Common myeloid progenitor, CD34-positive (primary cell): ENCODE measurements around the gene TENT5C.

Experiments
- CTCF ChIA-PET: fragments of 350-600 bp; sonication (Branson Sonifier 250); formaldehyde crosslinking; loops from one replicate; lab custom pipeline; 2021; ENCODE audit warnings: antibody characterized with exemption; lab: Charles Lee
- POLR2A ChIA-PET: fragments of 350-600 bp; sonication (Branson Sonifier 250); formaldehyde crosslinking; loops from one replicate; lab custom pipeline; 2021; ENCODE audit warnings: antibody characterized with exemption; lab: Charles Lee
- DNase-seq, 3 donors: peaks; one replicate each; pipeline versions ENCODE4 v3.0.0 to v3.0.0-alpha.2; 2013
- H3K27ac ChIP-seq, 2 experiments: 1 replicate in 1 of 2; 2 replicates in 1 of 2; pipeline ENCODE4 v1.7.0; 2013; ENCODE audit warnings: inconsistent platforms in 2 of 2, low read length in 2 of 2, mild to moderate bottlenecking in 2 of 2, low read depth in 1 of 2, moderate library complexity in 1 of 2; ENCODE audit not compliant: severe bottlenecking in 2 of 2, insufficient read depth in 1 of 2, poor library complexity in 1 of 2
- H3K27me3 ChIP-seq, 5 experiments: replicated peaks in 2 of 5; 1 replicate in 3 of 5; 2 replicates in 2 of 5; pipeline versions ENCODE4 v1.6.1 to v1.7.0; 2013; ENCODE audit warnings: low read length in 4 of 5, mild to moderate bottlenecking in 2 of 5, moderate library complexity in 2 of 5, inconsistent platforms in 1 of 5; ENCODE audit not compliant: insufficient read depth in 5 of 5, control insufficient read depth in 4 of 5
- H3K36me3 ChIP-seq, 4 experiments: 1 replicate in 2 of 4; 2 replicates in 2 of 4; pipeline versions ENCODE4 v1.6.1 to v1.7.0; 2013; ENCODE audit warnings: low read length in 3 of 4, control low read depth in 1 of 4, mild to moderate bottlenecking in 1 of 4; ENCODE audit not compliant: control insufficient read depth in 4 of 4, insufficient read depth in 4 of 4
- H3K4me1 ChIP-seq, 4 experiments: 1 replicate in 3 of 4; 2 replicates in 1 of 4; pipeline versions ENCODE4 v1.6.1 to v1.7.1; 2013; ENCODE audit warnings: low read length in 3 of 4, mild to moderate bottlenecking in 3 of 4, control low read depth in 1 of 4, inconsistent platforms in 1 of 4, moderate library complexity in 1 of 4; ENCODE audit not compliant: control insufficient read depth in 4 of 4, insufficient read depth in 4 of 4; ENCODE audit errors: control extremely low read depth in 1 of 4
- H3K4me3 ChIP-seq, 7 experiments: 1 replicate in 4 of 7; 2 replicates in 3 of 7; pipeline versions ENCODE4 v1.5.1 to v1.7.0; 2013; ENCODE audit warnings: mild to moderate bottlenecking in 7 of 7, low read length in 6 of 7, moderate library complexity in 6 of 7, inconsistent platforms in 2 of 7, low read depth in 2 of 7, control low read depth in 1 of 7; ENCODE audit not compliant: insufficient read depth in 4 of 7, control insufficient read depth in 1 of 7; ENCODE audit errors: extremely low read depth in 1 of 7
- H3K9me3 ChIP-seq, 5 experiments: 1 replicate in 4 of 5; 2 replicates in 1 of 5; pipeline versions ENCODE4 v1.6.1 to v1.7.1; 2013; ENCODE audit warnings: low read length in 4 of 5, mild to moderate bottlenecking in 2 of 5, inconsistent platforms in 1 of 5, low read depth in 1 of 5, moderate library complexity in 1 of 5; ENCODE audit not compliant: control insufficient read depth in 4 of 5, insufficient read depth in 2 of 5; ENCODE audit errors: control extremely low read depth in 1 of 5
- WGBS: methylation state at CpG from one replicate; pipeline ENCODE4 v1.1.5; 2013; ENCODE audit not compliant: insufficient coverage; 5-methylcytosine and 5-hydroxymethylcytosine counted together

The TENT5C gene

DNA sequence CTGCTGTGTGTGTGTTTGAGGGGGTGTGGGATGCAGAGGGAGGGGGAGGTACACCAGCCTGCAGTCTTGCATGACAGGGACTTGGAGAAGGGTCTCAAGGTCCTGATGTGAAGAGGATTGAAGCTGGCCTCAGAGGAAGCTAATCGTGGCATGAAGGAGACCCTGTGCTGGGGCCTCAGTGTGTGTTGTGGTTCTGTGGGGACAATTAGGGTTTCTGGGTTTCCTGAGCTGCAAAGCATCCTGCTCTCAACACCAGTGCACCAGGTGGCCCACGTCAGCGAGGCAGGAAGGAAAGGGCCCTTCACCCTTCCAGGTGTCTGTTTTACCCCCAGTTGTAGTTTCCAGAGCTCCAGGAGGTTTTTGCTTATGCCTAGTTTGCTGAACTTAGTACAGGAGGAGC lies 52.8 kb downstream of the TENT5C start:
- H3K4me3 ChIP-seq, result no peak overlapping the region
- H3K36me3 ChIP-seq, result no peaks in the 10 kb centered on the region
- ChIA-PET POLR2A (interaction anchor here (1.2 kb wide), 1 partner anchor 52 kb away, joined by 4 read pairs; the partner anchor contains the start of gene TENT5C), CTCF (interaction anchor here (1.0 to 1.9 kb wide), 3 partner anchors 10 to 49 kb away, joined by 3 to 6 read pairs (median 4); no protein-coding TSS in a partner anchor)
- peak in 2 of 3 donors; percentile 51 to 63 for DNase-seq
- 10% methylated on average over 3 of the region's 3 CpGs for WGBS
- no peak overlapping the region for H3K27ac ChIP-seq
- H3K9me3 ChIP-seq, result peaks cover 0 to 4% (median 2%) of the 10 kb centered on the region in 5 experiments
- peaks cover 0 to 64% (median 18%) of the 10 kb centered on the region in 4 experiments for H3K4me1 ChIP-seq
- peaks cover 0 to 20% (median 6%) of the 10 kb centered on the region in 5 experiments for H3K27me3 ChIP-seq

DNA sequence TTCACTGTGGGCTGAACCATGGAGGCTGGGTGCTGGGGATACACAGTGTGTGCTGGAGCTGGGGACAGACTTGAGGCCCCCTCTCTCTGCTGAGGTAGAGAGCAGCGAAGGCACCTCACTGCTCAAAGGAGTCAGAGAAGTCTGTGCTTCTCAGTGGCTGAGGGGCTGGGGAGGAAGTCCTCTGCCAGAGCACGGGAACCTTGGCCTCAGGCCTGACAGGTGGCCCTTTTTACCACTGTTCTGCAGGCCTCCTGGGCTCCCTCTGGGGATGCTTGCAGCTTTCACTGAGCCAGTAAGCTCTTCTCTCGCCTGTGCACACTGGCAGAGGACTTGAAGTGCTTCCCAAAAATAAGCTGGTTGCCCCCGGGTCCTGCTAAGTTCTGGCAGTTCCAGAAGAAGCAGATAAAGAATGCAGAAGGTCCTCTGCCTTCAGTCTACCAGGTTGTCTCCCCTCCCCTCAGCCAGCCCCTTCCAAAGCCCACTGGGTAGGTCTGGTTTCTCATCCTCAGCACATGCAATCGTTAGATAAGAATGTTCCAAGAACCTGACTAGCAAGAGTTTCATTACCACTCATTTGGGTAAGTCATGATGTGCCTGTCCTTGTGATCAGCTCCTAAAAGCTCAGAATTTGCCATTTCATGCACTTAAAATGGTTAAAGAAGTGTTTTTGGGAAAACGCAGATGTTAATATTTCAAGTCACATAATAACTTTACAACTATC lies 53.9 kb downstream of the TENT5C start:
- DNase-seq, result peak in 2 of 3 donors; percentile 48 to 66
- H3K36me3 ChIP-seq, result no peaks in the 10 kb centered on the region
- H3K27me3 ChIP-seq, result peaks cover 0 to 20% (median 6%) of the 10 kb centered on the region in 5 experiments
- H3K27ac ChIP-seq, result no peak overlapping the region
- ChIA-PET CTCF (interaction anchor here (0.9 to 1.6 kb wide), 3 partner anchors 11 to 47 kb away, joined by 3 to 4 read pairs (median 3); no protein-coding TSS in a partner anchor), POLR2A (no interaction called here)
- H3K9me3 ChIP-seq, result peaks cover 0 to 6% (median 2%) of the 10 kb centered on the region in 5 experiments
- H3K4me1 ChIP-seq, result peaks cover 0 to 63% (median 9%) of the 10 kb centered on the region in 4 experiments
- WGBS, result 30% methylated on average over 2 of the region's 6 CpGs
- H3K4me3 ChIP-seq, result no peak overlapping the region

DNA sequence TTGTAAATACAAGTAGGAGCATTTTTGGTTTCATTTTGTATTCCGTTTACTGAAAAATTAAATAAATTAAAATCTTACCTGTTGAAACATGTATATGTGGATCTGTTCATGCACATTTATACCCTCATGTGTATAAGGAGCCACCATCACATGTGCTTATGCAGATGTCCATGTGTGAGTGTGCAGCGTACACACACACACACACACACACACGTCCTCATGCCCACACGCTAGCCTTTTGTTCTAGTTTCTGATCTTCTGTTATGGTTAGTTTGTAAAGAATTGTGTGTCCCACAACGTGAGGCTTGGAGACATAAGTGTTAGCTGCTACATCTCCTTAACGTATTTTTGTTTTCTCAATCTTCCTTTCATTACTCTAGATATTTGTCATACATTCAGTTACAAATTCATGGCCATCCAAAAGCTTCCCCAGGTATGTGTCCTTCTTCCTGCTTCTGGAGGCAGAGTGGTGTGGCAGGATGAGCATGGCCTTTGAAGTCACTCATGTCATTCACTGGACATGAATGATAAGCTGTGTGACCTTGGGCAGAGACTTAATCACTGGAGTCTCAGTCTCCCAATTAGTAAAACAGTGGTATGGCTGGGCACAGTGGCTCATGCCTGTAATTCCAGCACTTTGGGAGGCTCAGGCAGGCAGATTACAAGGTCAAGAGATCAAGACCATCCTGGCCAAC lies 54.6 kb downstream of the TENT5C start:
- POLR2A ChIA-PET, result interaction anchor here (0.6 kb wide), 1 partner anchor 53 kb away, joined by 3 read pairs; no protein-coding TSS in a partner anchor
- no peak overlapping the region for H3K27ac ChIP-seq
- no peaks in the 10 kb centered on the region for H3K36me3 ChIP-seq
- WGBS, result 100% methylated on average over 1 of the region's 6 CpGs
- CTCF ChIA-PET, result interaction anchor here (1.4 to 1.7 kb wide), 3 partner anchors 10 to 48 kb away, joined by 3 to 5 read pairs (median 4); no protein-coding TSS in a partner anchor
- H3K4me3 ChIP-seq, result no peak overlapping the region
- DNase-seq, result no peak
- peaks cover 0 to 6% (median 2%) of the 10 kb centered on the region in 5 experiments for H3K9me3 ChIP-seq
- peaks cover 0 to 56% (median 9%) of the 10 kb centered on the region in 4 experiments for H3K4me1 ChIP-seq
- peaks cover 0 to 20% (median 5%) of the 10 kb centered on the region in 5 experiments for H3K27me3 ChIP-seq

DNA sequence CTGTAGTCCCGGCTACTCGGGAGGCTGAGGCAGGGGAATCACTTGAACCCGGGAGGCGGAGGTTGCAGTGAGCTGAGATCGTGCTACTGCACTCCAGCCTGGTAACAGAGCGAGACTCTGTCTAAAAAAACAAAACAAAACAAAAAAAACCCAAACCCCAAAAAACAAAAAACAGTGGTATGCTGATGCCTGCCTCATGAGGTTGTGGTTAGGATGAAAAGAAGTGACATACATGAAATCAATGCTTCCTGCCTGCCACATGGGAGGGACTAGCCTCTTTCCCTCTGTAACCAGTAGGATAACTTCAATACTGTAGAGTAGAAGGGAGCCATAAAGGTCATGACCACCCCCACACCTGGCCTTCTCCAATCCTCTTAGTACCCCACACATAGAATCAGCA lies 55.2 kb downstream of the TENT5C start:
- Histone ChIP-seq H3K27ac (no peak overlapping the region), H3K27me3 (peaks cover 0 to 20% (median 3%) of the 10 kb centered on the region in 5 experiments), H3K9me3 (peaks cover 0 to 6% (median 2%) of the 10 kb centered on the region in 5 experiments), H3K4me3 (no peak overlapping the region), H3K36me3 (no peaks in the 10 kb centered on the region), H3K4me1 (peaks cover 0 to 52% (median 8%) of the 10 kb centered on the region in 4 experiments)
- POLR2A ChIA-PET, result interaction anchor here (0.6 kb wide), 1 partner anchor 53 kb away, joined by 3 read pairs; no protein-coding TSS in a partner anchor
- WGBS, result 79% methylated on average over 2 of the region's 6 CpGs
- peak in 1 of 3 donors; percentile 36 for DNase-seq
- CTCF ChIA-PET, result interaction anchor here (1.4 to 1.7 kb wide), 3 partner anchors 12 to 49 kb away, joined by 3 to 5 read pairs (median 4); no protein-coding TSS in a partner anchor

DNA sequence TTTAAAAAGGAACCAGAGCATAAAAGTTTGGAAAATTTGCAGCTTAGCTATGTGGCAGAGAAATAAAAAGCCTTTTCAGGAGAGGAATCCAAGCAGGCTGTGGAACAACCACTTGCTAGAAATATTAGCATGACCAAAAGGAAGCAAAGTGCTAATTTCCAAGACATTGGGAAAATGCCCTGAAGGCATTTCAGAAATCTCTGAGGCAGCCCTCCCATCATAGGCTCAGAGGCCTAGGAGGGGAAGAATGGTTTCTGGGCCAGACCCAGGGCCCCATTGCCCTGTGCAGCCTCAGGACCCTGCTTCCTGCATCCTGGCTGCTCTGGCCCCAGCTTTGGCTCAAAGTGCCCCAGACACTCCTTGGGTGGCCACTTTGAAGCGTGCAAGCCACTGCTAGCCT lies 56.8 kb downstream of the TENT5C start:
- Histone ChIP-seq H3K27me3 (peaks cover 0 to 11% (median 0%) of the 10 kb centered on the region in 5 experiments), H3K4me1 (peaks cover 0 to 39% (median 8%) of the 10 kb centered on the region in 4 experiments), H3K9me3 (peaks cover 0 to 6% (median 2%) of the 10 kb centered on the region in 5 experiments), H3K4me3 (no peak overlapping the region), H3K36me3 (no peaks in the 10 kb centered on the region), H3K27ac (no peak overlapping the region)
- 100% methylated on average over 1 of the region's 1 CpG for WGBS
- DNase-seq, result no peak
- ChIA-PET CTCF (interaction anchor here (0.8 to 4.0 kb wide), 5 partner anchors 8 to 49 kb away, joined by 3 to 17 read pairs (median 4); no protein-coding TSS in a partner anchor), POLR2A (no interaction called here)

DNA sequence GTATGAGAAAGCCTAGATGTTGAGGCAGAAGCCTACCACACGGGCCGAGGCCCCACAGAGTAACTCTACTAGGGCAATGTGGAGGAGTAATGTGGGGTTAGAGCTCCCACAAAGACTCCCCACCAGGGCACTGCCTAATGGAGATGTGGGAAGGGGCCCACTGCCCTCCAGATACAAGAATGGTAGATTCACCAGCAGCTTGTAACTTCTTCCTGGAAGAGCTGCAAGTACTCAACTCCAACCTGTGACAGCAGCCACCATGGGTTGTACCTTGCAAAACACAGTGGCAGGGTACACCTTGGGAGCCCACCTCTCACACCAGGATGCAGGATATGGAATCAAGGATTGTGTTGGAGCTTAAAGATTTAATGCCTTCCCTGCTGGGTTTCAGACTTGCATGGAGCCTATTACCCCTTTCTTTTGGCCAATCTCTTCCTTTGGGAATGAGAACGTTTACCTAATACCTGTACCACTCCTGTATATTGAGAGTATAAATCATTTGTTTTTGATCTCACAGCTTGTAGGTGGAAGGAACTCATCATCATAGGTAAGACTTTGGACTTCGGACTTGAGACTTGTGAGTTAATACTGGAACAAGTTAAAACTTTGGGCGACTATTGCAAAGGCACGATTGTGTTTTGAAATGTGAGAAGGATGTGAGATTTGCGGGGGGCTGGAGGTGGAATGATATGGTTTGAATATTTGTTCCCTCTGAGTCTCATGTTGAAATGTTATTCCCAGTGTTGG lies 57.5 kb downstream of the TENT5C start:
- Histone ChIP-seq H3K9me3 (peaks cover 0 to 6% (median 2%) of the 10 kb centered on the region in 5 experiments), H3K4me1 (peaks cover 0 to 35% (median 8%) of the 10 kb centered on the region in 4 experiments), H3K27ac (no peak overlapping the region), H3K36me3 (no peaks in the 10 kb centered on the region), H3K27me3 (peaks cover 0 to 11% (median 0%) of the 10 kb centered on the region in 5 experiments), H3K4me3 (no peak overlapping the region)
- 100% methylated on average over 5 of the region's 7 CpGs for WGBS
- POLR2A ChIA-PET, result no interaction called here
- DNase-seq, result no peak
- CTCF ChIA-PET, result interaction anchor here (0.8 to 4.0 kb wide), 4 partner anchors 9 to 17 kb away, joined by 3 to 17 read pairs (median 4); no protein-coding TSS in a partner anchor
